GM12892 (cell line): ENCODE results near the gene DBF4B.

Experiments
- DNase-seq: peaks from one replicate; pipeline ENCODE4 v3.0.0; 2011; ENCODE audit not compliant: insufficient read length
- FAIRE-seq: peaks from 2 replicates; lab custom pipeline; 2011; peaks lifted over from hg19 to GRCh38; lab: Jason Lieb, UNC
- POLR2A ChIP-seq: IDR thresholded peaks from 2 replicates; pipeline ENCODE4 v1.6.1; 2011; ENCODE audit warnings: low read depth, low read length, control low read depth
- POLR2AphosphoS5 ChIP-seq: IDR thresholded peaks from 2 replicates; pipeline ENCODE4 v1.6.1; 2011; ENCODE audit warnings: low read depth, low read length, control low read depth
- TAF1 ChIP-seq: IDR thresholded peaks from 2 replicates; pipeline ENCODE4 v1.6.1; 2011; ENCODE audit warnings: low read depth, mild to moderate bottlenecking, control low read depth, low read length, borderline replicate concordance

Gene DBF4B

GRCh38 chr17:44768505-44769142 lies 60.2 kb downstream of the DBF4B start:
- DNase-seq (no peak), FAIRE-seq (no peak)
- TF ChIP-seq TAF1: no peak
- no peak for TF ChIP-seq POLR2A
- TF ChIP-seq POLR2AphosphoS5: no peak

GRCh38 chr17:44769230-44769629 lies 60.8 kb downstream of the DBF4B start:
- DNase-seq (no peak), FAIRE-seq (no peak)

GRCh38 chr17:44769647-44770084 lies 61.2 kb downstream of the DBF4B start:
- no peak for DNase-seq
- no peak for FAIRE-seq
- TF ChIP-seq POLR2A (no peak), POLR2AphosphoS5 (no peak), TAF1 (no peak)

More at GRCh38 chr17:44769230-44769629, 60.8 kb downstream of the DBF4B start:
- TF ChIP-seq POLR2AphosphoS5 (no peak), POLR2A (no peak), TAF1 (no peak)

GRCh38 chr17:44770166-44770925 lies 61.9 kb downstream of the DBF4B start:
- DNase-seq (no peak), FAIRE-seq (no peak)
- TF ChIP-seq TAF1 (no peak), POLR2A (no peak), POLR2AphosphoS5 (no peak)

GRCh38 chr17:44772308-44773045 lies 64.0 kb downstream of the DBF4B start:
- TF ChIP-seq POLR2A (no peak), POLR2AphosphoS5 (no peak), TAF1 (no peak)
- DNase-seq (no peak), FAIRE-seq (no peak)

GRCh38 chr17:44773140-44773539 lies 64.7 kb downstream of the DBF4B start:
- TF ChIP-seq POLR2AphosphoS5 (no peak), POLR2A (no peak), TAF1 (no peak)
- FAIRE-seq: no peak
- no peak for DNase-seq

- peak; percentile 97 for DNase-seq
- TF ChIP-seq POLR2AphosphoS5: no peak
- no peak for TF ChIP-seq TAF1
- TF ChIP-seq POLR2A: no peak
- peak; percentile 96 for FAIRE-seq
Observed at GRCh38 chr17:44774271-44775135, 66.0 kb downstream of the DBF4B start.

GRCh38 chr17:44775136-44775837 lies 66.8 kb downstream of the DBF4B start:
- TF ChIP-seq POLR2A (peak; percentile 51; the same call in 1 of the 2 replicates), TAF1 (no peak)
- DNase-seq (peak; percentile 99), FAIRE-seq (peak; percentile 99)

- FAIRE-seq: no peak
- no peak for DNase-seq
- no peak for TF ChIP-seq TAF1
- TF ChIP-seq POLR2A: no peak
- no peak for TF ChIP-seq POLR2AphosphoS5
Observed at GRCh38 chr17:44775838-44776621, 67.6 kb downstream of the DBF4B start.
